ENCODE measurements around the gene PPM1J. TPM values are rescaled to one million over a fixed set of nuclear protein-coding genes. Genes with fewer than 3 reads are reported as not detected.

PPM1J gene, protein sequence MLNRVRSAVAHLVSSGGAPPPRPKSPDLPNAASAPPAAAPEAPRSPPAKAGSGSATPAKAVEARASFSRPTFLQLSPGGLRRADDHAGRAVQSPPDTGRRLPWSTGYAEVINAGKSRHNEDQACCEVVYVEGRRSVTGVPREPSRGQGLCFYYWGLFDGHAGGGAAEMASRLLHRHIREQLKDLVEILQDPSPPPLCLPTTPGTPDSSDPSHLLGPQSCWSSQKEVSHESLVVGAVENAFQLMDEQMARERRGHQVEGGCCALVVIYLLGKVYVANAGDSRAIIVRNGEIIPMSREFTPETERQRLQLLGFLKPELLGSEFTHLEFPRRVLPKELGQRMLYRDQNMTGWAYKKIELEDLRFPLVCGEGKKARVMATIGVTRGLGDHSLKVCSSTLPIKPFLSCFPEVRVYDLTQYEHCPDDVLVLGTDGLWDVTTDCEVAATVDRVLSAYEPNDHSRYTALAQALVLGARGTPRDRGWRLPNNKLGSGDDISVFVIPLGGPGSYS
- total RNA-seq (2021; fragmentation: NEBNext Ultra II Directional; extraction: Animal tissue kit (Norgen Biotek cat#: 25700)) (17.5 and 19.4 TPM in 2 replicates), polyA plus RNA-seq (2011; rRNA removed) (31.6 and 45.4 TPM in 2 replicates), polyA minus RNA-seq (2011; rRNA and poly(A)+ RNA removed) (10.0 and 10.3 TPM in 2 replicates)
- 43.8 TPM for polyA plus RNA-seq (2011; cell fraction: cytosol; rRNA removed)
- polyA plus RNA-seq (2011; cell fraction: nucleus; rRNA removed): 101 TPM
- 15.5 to 27.2 TPM (median 24.1 TPM) in 4 replicates for polyA plus RNA-seq (2012, experiment 1 of 2)
- 18.6 TPM for polyA plus RNA-seq (2012, experiment 2 of 2)
- polyA plus RNA-seq (2013, experiment 1 of 2): 12.4 TPM
- 12.1 TPM for polyA plus RNA-seq (2013, experiment 2 of 2)
- polyA minus RNA-seq (2011; cell fraction: cytosol; rRNA and poly(A)+ RNA removed): 7.5 TPM
- polyA minus RNA-seq (2011; cell fraction: nucleus; rRNA and poly(A)+ RNA removed): 10.1 TPM
- long read RNA-seq, experiment 1, transcript PPM1J-201 (10 exons, 1,863 nt): major isoform, 7 of 15 reads
- long read RNA-seq, experiment 1, partial matches to known transcripts: 8 of 15 reads
- long read RNA-seq, experiment 1, other reads (novel, unspliced or antisense): 0 of 15 reads
- long read RNA-seq, experiment 2, partial matches to known transcripts: 0 of 1 reads
- long read RNA-seq, experiment 2, other reads (novel, unspliced or antisense): 1 of 1 reads

GRCh38 chr1:112715264-112716053 is at the start of gene PPM1J:
TSS of gene PPM1J (minus strand) at chr1:112715332. CDS start at chr1:112715301, 31 bp downstream.
- H3K27me3 ChIP-seq (replicated peaks in 1 of 4; ENCODE audit: control insufficient read depth in 3 of 4, extremely low read depth in 1 of 4, insufficient read depth in 3 of 4, low read length in 3 of 4): peaks cover 0 to 29% (median 16%) of the 10 kb centered on the region in 4 experiments; a peak in 5 of 7 replicates
- H2BK5ac ChIP-seq (ENCODE audit: low read depth, low read length): no peak within 1 kb of the TSS; the same call in 1 of the 2 replicates
- peaks cover 0 to 20% (median 13%) of the 10 kb centered on the region in 4 experiments; a peak in 6 of 7 replicates for H3K4me1 ChIP-seq (replicated peaks in 1 of 4; ENCODE audit: control insufficient read depth in 3 of 4, insufficient read depth in 4 of 4, low read length in 3 of 4)
- H3K14ac ChIP-seq (ENCODE audit: insufficient read length): no peak within 1 kb of the TSS
- peak within 1 kb of the TSS in 3 of 4 experiments; percentile 14 to 73 (median 20); a peak in 3 of 7 replicates for H3K9ac ChIP-seq (replicated peaks in 1 of 4; ENCODE audit: extremely low read depth in 1 of 4, low read depth in 3 of 4, low read length in 3 of 4)
- H2BK20ac ChIP-seq (ENCODE audit: low read length): 0 out of 2 replicates have a peak within 1 kb of the TSS, but pooled peaks have one; percentile 36
- no peak for FAIRE-seq
- peaks cover 0 to 7% of the 10 kb centered on the region in 2 experiments for H4K20me1 ChIP-seq (replicated peaks in 1 of 2; ENCODE audit: control insufficient read depth in 1 of 2, insufficient read depth in 2 of 2, low read length in 2 of 2)
- no peak within 1 kb of the TSS for H3K23ac ChIP-seq (ENCODE audit: insufficient read length)
- H3K36me3 ChIP-seq (ENCODE audit: control insufficient read depth in 2 of 4, insufficient read depth in 4 of 4, low read length in 3 of 4): peaks cover 0 to 2% (median 0%) of the 10 kb centered on the region in 4 experiments; a peak in 2 of 8 replicates
- H2BK12ac ChIP-seq (ENCODE audit: low read depth, low read length): no peak within 1 kb of the TSS
- H4K91ac ChIP-seq (replicated peaks; ENCODE audit: insufficient read length, low read length): no peak within 1 kb of the TSS
- H3K9me3 ChIP-seq (ENCODE audit: insufficient read depth in 2 of 2, low read depth in 1 of 2, low read length in 1 of 2): no peaks in the 10 kb centered on the region
- H2AK5ac ChIP-seq (ENCODE audit: low read depth, low read length): no peak within 1 kb of the TSS
- H2BK15ac ChIP-seq (ENCODE audit: low read length): no peak within 1 kb of the TSS
- H2AFZ ChIP-seq (ENCODE audit: low read length): peak within 1 kb of the TSS; percentile 17; the same call in 1 of the 2 replicates
- no peak within 1 kb of the TSS for H2BK120ac ChIP-seq (replicated peaks; ENCODE audit: low read depth, low read length)
- peak within 1 kb of the TSS; percentile 56; the same call in 1 of the 2 replicates for H3K18ac ChIP-seq (ENCODE audit: extremely low read depth, low read length)
- no peak within 1 kb of the TSS for H3K4ac ChIP-seq (replicated peaks; ENCODE audit: insufficient read length, low read depth, low read length)
- peak within 1 kb of the TSS; percentile 60 to 81 (median 73) for H3K4me3 ChIP-seq (ENCODE audit: extremely low read depth in 1 of 4, insufficient read depth in 2 of 4, low read depth in 3 of 4, low read length in 4 of 4)
- no peaks in the 10 kb centered on the region for H3K79me1 ChIP-seq (ENCODE audit: low read depth, low read length)
- CTCF ChIA-PET (ENCODE audit: partially characterized antibody): interaction anchor here (0.5 to 14.2 kb wide), 60 partner anchors 7 to 1567 kb away, joined by 3 to 547 read pairs (median 5); partner anchors contain the start of gene LRIG2
- WGBS, 2 experiments (ENCODE audit: extremely low coverage in 1 of 2, insufficient coverage in 1 of 2, insufficient read length in 1 of 2, insufficient replicate concordance in 2 of 2, low coverage in 1 of 2, low lambda C conversion rate in 2 of 2, missing lambda C conversion rate in 1 of 2): 4% methylated on average over 26 of the region's 51 CpGs; no CpG with 5 or more reads in 1 of the 2 experiments
- H4K5ac ChIP-seq (ENCODE audit: insufficient read length, low read depth, low read length): no peak within 1 kb of the TSS
- no peak within 1 kb of the TSS for H3K27ac ChIP-seq (ENCODE audit: low read depth, low read length)
- POLR2A ChIA-PET (ENCODE audit: partially characterized antibody): interaction anchor here (0.9 to 4.3 kb wide), 14 partner anchors 8 to 241 kb away, joined by 3 to 32 read pairs (median 5); partner anchors contain the start of genes MOV10 and SLC16A1
- H3K56ac ChIP-seq (replicated peaks; ENCODE audit: insufficient read length, low read depth, low read length): no peak within 1 kb of the TSS
- peaks cover 14% of the 10 kb centered on the region for H3K23me2 ChIP-seq (ENCODE audit: low read depth, low read length)
- no peaks in the 10 kb centered on the region for H3K79me2 ChIP-seq (ENCODE audit: control insufficient read depth in 1 of 2, insufficient read depth in 2 of 2, low read length in 2 of 2)
- peak; percentile 85 to 100 for DNase-seq (ENCODE audit: low read depth in 1 of 2, low spot score in 2 of 2)
- peak within 1 kb of the TSS; percentile 75 to 95 for H3K4me2 ChIP-seq (ENCODE audit: insufficient read depth in 1 of 2, low read depth in 2 of 2, low read length in 2 of 2)
- peak within 1 kb of the TSS; percentile 69; the same call in 1 of the 2 replicates for H4K8ac ChIP-seq (ENCODE audit: extremely low read depth, insufficient read depth, low read length)
- 0 out of 2 replicates have a peak, but pooled peaks have one; percentile 11 for TF ChIP-seq RBBP5 (IDR thresholded peaks at IDR 0.05; ENCODE audit: borderline replicate concordance, low read depth, low read length)
- TF ChIP-seq RFX5 (IDR thresholded peaks at IDR 0.05; ENCODE audit: borderline replicate concordance, low read depth, low read length): no peak
- no peak for TF ChIP-seq EP300 (IDR thresholded peaks at IDR 0.05; ENCODE audit: borderline replicate concordance in 1 of 2, low read depth in 2 of 2, low read length in 2 of 2)
- TF ChIP-seq TAF1 (IDR thresholded peaks at IDR 0.05; ENCODE audit: low read depth, low read length): 0 out of 2 replicates have a peak, but pooled peaks have one; percentile 13

Data from H1 (cell line).